Ectodermal cell (in vitro differentiated cells): ENCODE results near the gene KCNJ16.

ENCODE experiments used
- H3K27ac ChIP-seq: 2 replicates; pipeline ENCODE4 v1.7.0; 2013; ENCODE audit warnings: mild to moderate bottlenecking, low read depth, low read length; ENCODE audit not compliant: insufficient read depth, poor library complexity, severe bottlenecking
- H3K27me3 ChIP-seq: 2 replicates; pipeline ENCODE4 v1.7.0; 2013; ENCODE audit warnings: mild to moderate bottlenecking, low read length; ENCODE audit not compliant: insufficient read depth, control insufficient read depth, poor library complexity, severe bottlenecking
- H3K36me3 ChIP-seq: one replicate; pipeline ENCODE4 v1.7.0; 2013; ENCODE audit warnings: low read length; ENCODE audit not compliant: control insufficient read depth, insufficient read depth
- H3K4me1 ChIP-seq: one replicate; pipeline ENCODE4 v1.7.0; 2013; ENCODE audit warnings: low read length; ENCODE audit not compliant: control insufficient read depth, insufficient read depth
- H3K4me3 ChIP-seq: 2 replicates; pipeline ENCODE4 v1.7.0; 2013; ENCODE audit warnings: low read depth, low read length, control low read depth; ENCODE audit not compliant: insufficient read depth
- H3K9me3 ChIP-seq: 2 replicates; pipeline ENCODE4 v1.7.0; 2013; ENCODE audit warnings: mild to moderate bottlenecking, low read length, moderate library complexity; ENCODE audit not compliant: control insufficient read depth
- WGBS, 2 experiments: methylation state at CpG; one replicate each; pipeline ENCODE4 v1.1.7; 2013; ENCODE audit warnings: missing lambda C conversion rate in 2 of 2; 5-methylcytosine and 5-hydroxymethylcytosine counted together

KCNJ16 gene

GRCh38 chr17:70093163-70093562, 18.1 kb downstream of the KCNJ16 start:
- Histone ChIP-seq H3K9me3 (no peaks in the 10 kb centered on the region), H3K27ac (no peak overlapping the region), H3K4me1 (no peaks in the 10 kb centered on the region), H3K4me3 (no peak overlapping the region), H3K27me3 (no peaks in the 10 kb centered on the region), H3K36me3 (no peaks in the 10 kb centered on the region)
- 100% methylated on average over 3 of the region's 3 CpGs for WGBS, 2 experiments

GRCh38 chr17:70095455-70095854, 20.4 kb downstream of the KCNJ16 start:
- Histone ChIP-seq H3K27me3 (no peaks in the 10 kb centered on the region), H3K4me1 (no peaks in the 10 kb centered on the region), H3K27ac (no peak overlapping the region), H3K9me3 (no peaks in the 10 kb centered on the region), H3K4me3 (no peak overlapping the region), H3K36me3 (no peaks in the 10 kb centered on the region)
- WGBS, 2 experiments: 90 to 92% methylated on average over 4 of the region's 4 CpGs

- no peaks in the 10 kb centered on the region for H3K9me3 ChIP-seq
- H3K36me3 ChIP-seq: no peaks in the 10 kb centered on the region
- no peak overlapping the region for H3K4me3 ChIP-seq
- WGBS, 2 experiments: 67 to 73% methylated on average over 7 to 8 of the region's 8 CpGs
- H3K4me1 ChIP-seq: no peaks in the 10 kb centered on the region
- H3K27me3 ChIP-seq: no peaks in the 10 kb centered on the region
- H3K27ac ChIP-seq: no peak overlapping the region
These were observed 21.8 kb downstream of the KCNJ16 start for GRCh38 chr17:70096861-70097260.

- Histone ChIP-seq H3K4me1 (no peaks in the 10 kb centered on the region), H3K27ac (no peak overlapping the region), H3K9me3 (no peaks in the 10 kb centered on the region), H3K36me3 (no peaks in the 10 kb centered on the region), H3K27me3 (no peaks in the 10 kb centered on the region), H3K4me3 (no peak overlapping the region)
- WGBS, 2 experiments: 80 to 100% methylated on average over 1 to 2 of the region's 2 CpGs
These were observed 23.0 kb downstream of the KCNJ16 start for GRCh38 chr17:70098030-70098429.

GRCh38 chr17:70099294-70099693, 24.3 kb downstream of the KCNJ16 start:
- Histone ChIP-seq H3K4me3 (no peak overlapping the region), H3K27ac (no peak overlapping the region), H3K27me3 (no peaks in the 10 kb centered on the region), H3K9me3 (no peaks in the 10 kb centered on the region), H3K36me3 (no peaks in the 10 kb centered on the region), H3K4me1 (no peaks in the 10 kb centered on the region)
- 94 to 96% methylated on average over 3 of the region's 3 CpGs for WGBS, 2 experiments

GRCh38 chr17:70099884-70100283, 24.9 kb downstream of the KCNJ16 start:
- Histone ChIP-seq H3K36me3 (no peaks in the 10 kb centered on the region), H3K4me3 (no peak overlapping the region), H3K27me3 (no peaks in the 10 kb centered on the region), H3K27ac (no peak overlapping the region), H3K4me1 (no peaks in the 10 kb centered on the region), H3K9me3 (no peaks in the 10 kb centered on the region)
- WGBS, 2 experiments: 71 to 96% methylated on average over 2 to 5 of the region's 5 CpGs

- WGBS, 2 experiments: 80% methylated on average over 1 of the region's 1 CpG; no CpG with 5 or more reads in 1 of the 2 experiments
- Histone ChIP-seq H3K4me3 (no peak overlapping the region), H3K36me3 (no peaks in the 10 kb centered on the region), H3K9me3 (no peaks in the 10 kb centered on the region), H3K27ac (no peak overlapping the region), H3K27me3 (no peaks in the 10 kb centered on the region), H3K4me1 (no peaks in the 10 kb centered on the region)
These were observed 26.0 kb downstream of the KCNJ16 start for GRCh38 chr17:70100983-70101382.

- Histone ChIP-seq H3K27me3 (no peaks in the 10 kb centered on the region), H3K36me3 (no peaks in the 10 kb centered on the region), H3K4me1 (no peaks in the 10 kb centered on the region), H3K27ac (no peak overlapping the region), H3K9me3 (no peaks in the 10 kb centered on the region), H3K4me3 (no peak overlapping the region)
- WGBS, 2 experiments: 90 to 92% methylated on average over 3 of the region's 3 CpGs
These were observed 27.5 kb downstream of the KCNJ16 start for GRCh38 chr17:70102531-70102930.

GRCh38 chr17:70104791-70105523, 29.9 kb downstream of the KCNJ16 start:
- H3K4me3 ChIP-seq: no peak overlapping the region
- H3K4me1 ChIP-seq: no peaks in the 10 kb centered on the region
- WGBS, 2 experiments: 91 to 94% methylated on average over 12 of the region's 12 CpGs
- no peaks in the 10 kb centered on the region for H3K9me3 ChIP-seq
- H3K27ac ChIP-seq: no peak overlapping the region
- H3K36me3 ChIP-seq: no peaks in the 10 kb centered on the region
- no peaks in the 10 kb centered on the region for H3K27me3 ChIP-seq

DNA sequence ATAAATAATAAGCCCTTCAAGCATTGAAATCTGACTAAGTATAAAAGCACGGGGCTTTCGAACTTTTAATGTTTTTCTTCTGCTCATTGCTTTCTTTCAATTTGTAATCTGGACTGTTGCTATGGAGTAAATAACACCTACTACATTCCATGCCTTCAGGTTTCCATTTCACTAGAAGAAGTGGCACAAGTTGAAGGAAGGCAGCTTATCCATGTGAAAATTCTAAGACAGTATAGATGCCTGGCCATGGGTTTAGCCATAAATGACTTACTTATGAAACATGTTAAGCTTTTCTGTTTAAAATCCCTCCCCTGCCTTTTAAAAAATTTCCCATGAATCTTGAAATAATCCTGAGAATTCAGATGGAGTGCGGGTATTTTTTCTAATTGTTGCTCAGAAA, 30.6 kb downstream of the KCNJ16 start:
- Histone ChIP-seq H3K9me3 (no peaks in the 10 kb centered on the region), H3K36me3 (no peaks in the 10 kb centered on the region), H3K27ac (no peak overlapping the region), H3K4me3 (no peak overlapping the region), H3K27me3 (no peaks in the 10 kb centered on the region), H3K4me1 (no peaks in the 10 kb centered on the region)
- WGBS, 2 experiments: 97 to 98% methylated on average over 3 of the region's 3 CpGs
